T-helper 1 cell (primary cell): ENCODE measurements around the gene ME2.
"Not testable (repeated sequence)": the region's sequence is repeated elsewhere in the genome, so short reads cannot be mapped to it uniquely, and the experiment has no call there.

Source experiments
- DNase-seq, 5 donors: peaks; one replicate each; pipeline ENCODE4 v3.0.0-alpha.2; 2012 to 2020

ME2 gene

DNA sequence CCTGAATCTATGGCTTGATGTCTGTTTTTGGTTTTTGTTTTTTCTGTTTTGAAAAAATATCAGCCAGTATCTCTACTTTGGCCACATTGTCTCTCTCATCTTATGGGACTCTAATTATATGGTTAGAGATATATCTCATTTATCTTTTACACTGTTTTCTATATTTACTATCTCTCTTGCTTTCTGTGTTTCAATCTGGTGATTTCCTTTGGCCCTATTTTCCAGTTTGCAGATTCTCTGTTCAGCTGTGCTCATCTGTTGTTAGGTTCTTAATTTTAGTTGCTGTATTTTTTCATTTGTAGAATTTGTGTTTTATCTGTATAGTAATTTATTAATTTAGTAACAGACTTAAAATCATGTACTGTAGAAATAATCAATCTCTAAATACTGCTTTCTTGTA is 47.6 kb downstream of the ME2 start:
- no peak for DNase-seq

DNA sequence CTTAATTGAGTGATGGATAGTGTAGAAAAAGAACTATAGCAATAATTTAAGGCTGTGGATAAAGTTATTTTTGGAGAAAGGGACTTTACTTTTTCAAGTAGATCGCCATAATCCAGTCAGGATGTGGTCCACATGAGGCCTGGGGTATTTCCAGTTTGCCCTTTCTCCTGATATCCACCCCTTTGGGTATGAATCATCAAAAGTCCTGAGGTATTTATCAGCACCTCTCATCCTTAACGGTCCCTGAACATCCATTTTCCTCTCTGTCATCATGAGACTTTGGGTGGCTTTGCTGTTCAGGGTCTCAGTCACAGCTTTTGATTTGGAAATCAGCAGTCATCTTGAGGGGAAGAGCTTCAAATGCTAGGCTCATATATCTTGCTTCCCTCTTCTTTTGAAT is 49.6 kb downstream of the ME2 start:
- no peak for DNase-seq

DNA sequence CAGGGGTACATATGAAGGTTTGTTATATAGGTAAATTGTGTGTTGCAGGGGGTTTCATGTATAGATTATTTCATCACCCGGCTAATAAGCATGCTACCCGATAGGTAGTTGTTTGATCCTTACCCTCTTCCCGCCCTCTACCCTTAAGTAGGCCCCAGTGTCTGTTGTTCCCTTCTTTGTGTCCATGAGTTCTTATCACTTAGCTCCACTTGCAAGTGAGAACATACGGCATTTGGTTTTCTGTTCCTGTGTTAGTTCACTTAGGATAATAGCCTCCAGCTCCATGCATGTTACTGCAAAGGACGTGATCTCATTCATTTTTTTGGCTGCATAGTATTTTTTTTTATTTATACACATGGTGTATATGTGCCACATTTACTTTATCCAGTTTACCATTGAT is 54.8 kb downstream of the ME2 start:
- no peak for DNase-seq

DNA sequence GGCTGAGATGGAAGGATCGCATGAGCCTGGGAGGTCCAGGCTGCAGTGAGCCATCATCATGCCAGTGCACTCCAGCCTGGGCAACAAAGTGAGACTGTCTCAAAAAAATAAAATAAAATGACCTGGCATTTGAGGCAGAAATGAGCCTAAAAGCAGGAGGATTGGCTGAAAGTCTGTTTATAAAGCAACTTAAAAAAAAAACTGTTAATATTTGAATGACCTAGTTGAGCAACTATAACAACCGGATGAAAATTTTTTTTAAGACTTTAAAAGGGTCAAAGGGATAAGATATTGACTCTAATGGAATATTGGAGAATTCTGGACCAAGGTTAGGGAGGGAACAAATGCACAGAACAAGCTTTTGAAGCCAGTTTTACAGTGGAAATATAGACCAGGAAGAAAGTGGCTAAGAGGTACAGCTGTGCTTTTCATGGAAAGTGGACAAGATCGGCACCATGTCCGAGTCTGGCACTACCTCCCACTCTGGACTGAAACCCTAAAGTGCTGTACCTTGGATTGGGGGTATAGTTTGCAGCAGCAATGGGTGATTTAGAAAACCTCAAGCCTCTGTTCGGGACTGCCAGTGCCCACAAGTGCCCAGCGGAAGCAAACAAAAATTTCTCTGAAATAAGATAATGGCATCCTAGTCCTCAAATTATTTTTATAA is 55.8 kb downstream of the ME2 start:
- DNase-seq = no peak

DNA sequence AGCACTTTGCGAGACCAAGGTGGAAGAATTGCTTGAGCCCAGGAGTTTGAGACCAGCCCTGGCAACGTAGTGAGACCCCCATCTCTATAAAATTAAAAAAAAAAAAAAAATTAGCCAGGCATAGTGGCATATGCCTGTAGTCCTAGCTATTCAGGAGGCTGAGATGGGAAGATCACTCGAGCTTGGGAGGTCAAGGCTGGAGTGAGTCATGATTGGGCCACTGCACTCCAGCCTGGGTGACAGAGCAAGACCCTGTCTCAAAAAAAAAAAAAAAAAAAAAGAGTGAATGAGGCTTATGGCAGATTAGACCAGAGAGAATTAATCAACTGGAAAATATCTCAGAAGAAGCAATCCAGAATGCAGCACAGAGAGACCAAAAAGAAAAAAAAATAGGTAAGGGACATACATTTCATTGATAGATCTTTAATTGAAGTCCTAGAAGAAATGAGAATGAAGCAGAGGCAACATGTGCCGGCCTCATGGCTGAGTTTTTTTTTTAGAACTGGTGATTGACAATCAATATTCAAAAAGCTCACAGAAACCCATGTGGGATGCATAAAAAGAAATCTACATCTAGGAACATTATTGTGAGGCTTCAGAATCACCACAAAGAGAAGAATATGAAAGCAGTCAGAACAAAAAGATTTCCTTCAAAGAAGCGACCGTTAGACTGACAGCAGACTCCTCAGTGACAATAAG is 56.7 kb downstream of the ME2 start:
- DNase-seq = no peak

DNA sequence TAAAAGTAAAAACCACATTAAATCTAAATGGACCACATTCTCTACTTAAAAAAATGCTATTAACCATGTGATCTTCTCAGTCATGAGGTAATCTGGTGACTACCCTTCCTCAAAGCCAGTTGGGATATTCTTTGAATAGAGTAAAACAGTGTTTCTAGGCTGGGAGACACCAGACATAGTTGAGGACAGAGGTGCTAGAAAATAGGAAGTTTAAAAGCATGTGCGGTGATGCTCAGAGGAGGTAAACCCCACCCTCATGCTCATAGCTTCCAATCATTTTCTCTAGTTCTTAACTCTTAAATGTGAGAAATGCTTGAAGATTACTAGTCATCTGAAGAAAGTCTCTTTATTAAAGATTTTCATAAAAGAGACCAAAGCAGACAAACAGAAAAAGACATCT is 58.3 kb downstream of the ME2 start:
- DNase-seq = no peak

DNA sequence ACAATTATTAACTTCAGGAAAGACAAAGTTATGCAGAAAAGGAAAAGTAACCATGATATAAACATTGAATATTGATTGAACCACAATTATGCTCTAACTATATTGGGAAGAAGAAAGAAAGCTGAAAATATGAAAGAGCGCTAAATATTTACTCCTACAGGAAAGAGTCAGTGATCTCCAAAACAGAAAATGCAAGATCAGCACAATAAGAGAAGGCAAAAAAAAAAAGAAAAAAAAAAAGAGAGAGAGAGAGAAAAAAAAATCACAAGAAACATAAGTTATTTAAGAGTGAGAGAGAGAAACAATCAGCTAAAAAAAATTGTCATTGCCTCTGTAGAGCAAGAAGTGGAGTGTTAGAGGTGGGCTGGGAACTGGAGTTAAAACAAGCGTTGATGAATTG is 60.0 kb downstream of the ME2 start:
- no peak for DNase-seq

DNA sequence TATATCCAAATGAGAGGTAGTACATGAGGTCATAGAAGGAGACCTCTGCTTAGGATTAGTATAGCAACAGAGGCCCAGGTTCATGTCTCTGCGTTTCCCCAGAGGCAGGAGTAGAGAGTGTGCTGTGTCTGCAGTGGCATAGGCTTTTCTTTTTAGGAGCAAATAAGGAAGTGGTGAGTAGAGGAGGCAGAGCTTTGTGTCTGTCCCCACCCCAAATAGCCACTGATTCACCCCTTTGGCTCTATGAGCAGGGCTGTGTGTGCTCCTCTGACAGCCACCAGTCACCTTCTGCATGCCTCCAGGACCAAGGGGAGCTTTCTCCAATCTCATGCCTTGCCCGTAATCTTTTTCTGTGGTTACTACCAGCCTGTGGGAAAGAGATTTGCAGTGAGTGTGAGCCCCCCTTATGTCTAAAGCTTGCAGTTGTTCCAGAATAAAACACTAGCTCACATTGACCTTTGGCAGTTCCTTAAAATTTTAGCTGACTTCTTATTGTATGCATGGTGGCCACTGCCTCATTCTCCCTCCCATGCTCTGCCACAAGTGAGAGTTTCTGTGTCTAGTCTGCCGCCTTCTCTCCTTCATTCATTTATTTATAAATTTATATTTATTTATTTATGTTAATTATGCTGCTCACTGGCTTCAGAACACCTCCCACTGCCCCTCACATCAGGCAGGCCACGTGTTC is 65.5 kb downstream of the ME2 start:
- DNase-seq = no peak

DNA sequence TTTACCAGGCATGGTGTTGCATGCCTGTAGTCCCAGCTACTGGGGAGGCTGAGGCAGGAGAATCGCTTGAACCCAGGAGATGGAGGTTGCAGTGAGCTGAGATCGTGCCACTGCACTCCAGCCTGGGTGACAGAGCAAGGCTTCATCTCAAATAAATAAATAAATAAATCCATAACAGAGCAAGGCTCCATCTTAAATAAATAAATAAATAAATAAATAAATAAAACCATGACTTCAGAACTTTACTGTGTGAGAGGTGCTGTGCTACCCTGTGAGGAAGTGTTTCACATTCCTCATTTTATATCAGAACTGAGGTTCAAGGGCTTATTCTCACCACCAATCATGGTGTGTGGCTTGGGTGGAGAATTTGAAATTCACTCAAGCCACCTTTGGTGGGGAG is 67.0 kb downstream of the ME2 start:
- DNase-seq = not testable (repeated sequence)

DNA sequence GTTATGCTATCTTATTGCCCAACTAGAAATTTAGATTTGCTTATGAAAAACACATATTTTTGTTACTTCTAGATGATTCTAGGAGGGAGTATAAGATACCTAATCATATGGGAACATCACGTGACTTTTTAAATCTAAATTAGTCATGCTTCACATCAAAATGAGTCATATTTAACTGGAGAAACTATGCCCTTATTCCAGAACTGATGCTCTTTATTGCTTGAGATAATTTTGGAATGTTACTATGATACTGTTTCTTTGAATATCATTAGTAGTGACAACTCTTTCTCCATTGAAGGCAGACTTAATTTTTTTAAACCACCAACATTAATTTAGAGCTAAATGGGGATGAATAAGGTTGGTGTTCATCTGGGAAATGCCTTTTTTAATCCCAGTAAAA is 69.0 kb downstream of the ME2 start:
- DNase-seq = no peak

DNA sequence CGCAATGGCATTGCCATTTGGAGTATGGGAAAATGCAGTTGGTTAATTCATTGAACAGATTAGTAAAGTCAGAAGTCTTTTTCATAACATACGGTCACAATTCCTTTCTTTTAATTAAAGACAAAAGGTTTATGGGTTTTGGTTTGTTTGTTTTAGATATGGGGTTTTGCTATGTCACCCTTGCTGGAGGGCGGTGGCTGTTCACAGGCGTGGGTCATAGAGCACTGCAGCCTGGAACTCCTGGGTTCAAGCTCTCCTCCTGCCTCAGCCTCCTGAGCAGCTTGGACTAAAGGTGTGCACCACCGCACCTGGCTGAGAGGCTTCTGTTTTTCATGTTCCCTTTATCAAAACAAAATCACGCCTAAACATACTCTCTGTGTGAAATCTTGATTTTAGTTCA is 70.3 kb downstream of the ME2 start:
- DNase-seq = no peak

DNA sequence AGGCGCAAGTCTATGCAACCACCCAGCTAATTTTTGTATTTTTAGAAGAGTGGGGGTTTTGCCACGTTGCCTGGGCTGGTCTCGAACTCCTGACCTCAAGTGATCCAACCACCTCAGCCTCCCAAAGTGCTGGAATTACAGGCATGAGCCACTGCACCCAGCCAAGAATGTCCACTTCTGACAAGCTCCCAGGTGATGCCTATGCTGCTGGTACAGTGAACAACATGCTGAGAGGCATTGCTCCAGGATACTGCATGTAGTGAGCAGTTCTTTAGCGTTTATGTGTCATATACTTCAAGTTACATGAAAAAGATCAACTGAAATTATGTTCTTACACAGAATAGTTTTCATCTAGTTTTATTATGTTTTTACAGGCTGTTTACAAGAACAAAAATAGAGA is 71.7 kb downstream of the ME2 start:
- DNase-seq = no peak

DNA sequence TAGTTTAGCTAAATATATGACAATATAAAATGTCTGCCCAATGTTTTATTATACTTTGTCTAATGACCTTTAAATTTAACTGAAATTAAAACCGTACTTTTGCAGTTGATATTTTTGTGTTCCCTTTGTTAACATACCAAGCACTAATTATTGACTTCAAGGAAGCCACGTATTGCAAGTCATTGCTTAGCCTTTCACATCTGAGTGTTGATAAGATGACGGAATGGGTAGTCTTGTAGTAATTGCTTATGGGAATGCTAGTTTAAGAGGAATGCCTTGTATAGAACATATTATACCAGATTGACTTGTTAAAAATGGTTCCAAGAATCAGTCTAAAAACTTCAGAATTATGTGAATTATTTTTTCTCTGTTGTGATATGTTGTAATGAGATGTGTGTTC is 74.9 kb downstream of the ME2 start:
- DNase-seq = no peak

DNA sequence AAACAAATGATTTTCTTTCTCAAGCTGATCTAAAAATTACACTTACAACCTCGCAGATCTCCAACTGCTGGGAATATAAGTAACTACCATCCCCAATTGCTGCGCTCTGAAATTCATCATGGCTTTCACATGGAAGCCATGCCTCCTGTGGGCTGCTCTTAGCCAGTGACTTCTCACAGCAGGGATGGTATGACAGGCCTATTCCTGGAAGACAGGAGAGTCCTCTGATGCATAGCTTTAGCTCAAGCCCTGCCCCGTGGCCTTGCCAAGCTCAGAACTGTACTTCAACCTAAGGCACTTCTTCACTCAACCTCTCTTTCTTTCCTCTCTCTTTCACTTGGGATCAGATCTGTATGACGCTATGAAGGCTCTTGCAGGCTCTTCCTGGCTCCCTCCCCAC is 76.3 kb downstream of the ME2 start:
- no peak for DNase-seq

DNA sequence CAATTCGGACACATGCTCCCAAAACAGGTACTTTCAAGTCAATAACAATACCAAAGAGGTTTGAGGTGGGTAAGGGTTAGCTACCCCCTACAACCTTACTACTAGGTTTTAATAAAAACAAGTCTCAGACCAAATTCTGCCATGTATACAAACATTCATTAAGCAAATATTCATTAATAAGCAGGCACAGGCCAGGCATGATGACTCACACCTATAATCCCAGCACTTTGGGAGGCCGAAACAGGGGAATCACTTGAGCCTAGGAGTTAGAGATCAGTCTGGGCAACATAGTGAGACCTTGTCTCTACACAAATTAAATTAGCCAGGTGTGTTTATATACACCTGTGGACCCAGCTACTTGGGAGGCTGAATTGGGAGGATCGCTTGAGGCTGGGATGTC is 77.2 kb downstream of the ME2 start:
- DNase-seq = no peak

DNA sequence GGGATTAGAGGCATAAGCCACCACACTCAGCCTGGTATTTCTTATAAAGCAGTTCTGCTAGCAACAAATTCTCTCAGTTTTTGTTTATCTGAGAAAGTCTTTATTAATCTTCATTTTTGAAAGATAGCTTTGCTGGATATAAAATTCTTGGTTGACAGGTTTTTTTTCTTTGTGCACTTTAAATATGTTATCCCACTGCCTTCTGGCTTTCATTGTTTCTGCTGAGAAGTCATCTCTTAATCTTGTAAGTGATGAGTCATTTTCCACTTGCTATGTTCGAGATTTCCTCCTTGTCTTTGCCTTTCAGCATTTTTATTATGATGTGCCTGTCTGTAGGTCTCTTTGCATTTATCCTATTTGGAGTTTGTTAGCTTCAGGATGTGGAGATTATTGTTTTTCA is 83.1 kb downstream of the ME2 start:
- no peak for DNase-seq

DNA sequence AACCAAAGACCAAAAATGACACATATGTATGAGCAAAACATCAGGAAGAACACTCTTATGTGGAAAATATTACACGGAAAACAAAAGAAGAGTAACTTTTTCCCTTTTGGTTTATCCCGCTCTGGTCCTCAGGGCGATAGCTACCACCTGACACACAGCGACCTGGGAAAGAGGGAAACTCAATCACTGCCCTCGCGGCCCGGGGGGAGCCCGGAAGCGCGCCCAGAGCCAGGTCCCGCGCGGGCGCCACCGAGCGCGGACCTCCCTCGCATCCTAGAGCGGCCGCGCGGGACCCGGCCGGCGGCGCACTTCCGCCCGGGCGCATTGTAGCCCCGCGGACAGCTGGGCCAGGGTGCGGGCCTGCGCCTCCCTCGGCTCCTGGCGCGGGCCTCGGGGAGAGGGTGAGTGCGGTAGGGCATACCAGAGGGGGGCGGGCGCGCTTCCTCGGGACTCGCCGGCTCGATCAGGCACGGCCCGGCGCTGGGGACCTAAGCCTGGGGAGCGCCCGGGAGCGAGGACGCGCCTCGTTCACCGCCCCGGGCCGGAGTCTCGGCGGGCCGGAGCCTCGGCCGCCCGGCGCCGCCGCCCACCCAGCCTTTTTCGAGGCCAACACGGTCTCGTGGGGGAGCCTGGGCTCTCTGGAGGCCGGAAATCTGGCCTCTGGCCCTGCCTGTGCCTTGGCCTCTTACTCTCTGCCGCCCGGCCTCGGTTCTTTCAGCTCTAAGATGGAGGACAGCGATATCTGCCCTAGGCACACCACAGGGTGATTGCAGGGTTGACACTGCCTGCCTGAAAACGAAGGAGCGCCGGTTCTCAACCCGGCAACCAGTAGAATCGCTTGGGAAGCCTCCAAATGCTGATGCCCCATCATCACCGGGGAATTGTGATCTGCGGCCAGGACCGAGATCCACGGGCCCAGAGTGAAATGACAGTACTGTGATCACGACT is 89.1 kb downstream of the ME2 start, which contains the start of gene ELAC1:
TSS of gene ELAC1 (plus strand) at position 327 of the 948 bp plus-strand sequence. CDS start 6,365 bp downstream, outside the sequence.
- DNase-seq = peak; percentile 23 to 77 (median 41)

DNA sequence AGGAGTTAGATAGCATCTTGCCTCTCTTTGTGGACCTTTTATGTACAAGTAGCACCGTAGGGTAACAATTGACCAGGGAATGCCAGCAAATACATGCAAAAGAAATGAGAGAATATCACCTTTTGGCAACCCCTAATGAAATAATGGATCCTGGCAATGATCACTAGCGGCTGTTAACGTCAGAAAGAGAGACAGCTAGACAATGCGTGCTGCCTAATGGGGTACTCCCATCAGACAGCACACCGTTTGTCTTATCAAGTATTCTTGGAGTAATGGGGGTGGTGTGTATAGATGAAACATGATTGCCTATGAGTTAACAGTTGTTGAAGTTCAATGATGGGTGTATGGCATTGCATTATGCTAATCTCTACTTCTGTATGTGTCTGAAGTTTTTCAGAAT is 90.5 kb downstream of the ME2 start:
- no peak for DNase-seq

DNA sequence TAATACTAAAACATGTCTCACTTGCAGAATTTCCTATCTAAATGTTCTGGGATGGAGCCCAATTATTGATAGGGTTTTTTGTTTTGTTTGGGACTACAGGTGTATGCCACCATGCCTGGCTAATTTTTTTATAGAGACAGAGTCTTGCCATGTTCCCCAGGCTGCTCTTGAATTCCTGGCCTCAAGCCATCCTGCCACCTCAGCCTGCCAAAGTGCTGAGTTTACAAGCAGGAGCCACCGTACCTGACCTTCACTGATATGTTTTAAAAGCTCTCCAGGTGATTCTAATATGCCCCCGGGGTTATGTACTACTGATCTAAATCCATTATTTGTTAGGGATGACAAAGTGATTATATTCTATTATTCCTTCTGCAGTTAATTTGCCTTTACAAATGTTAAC is 91.1 kb downstream of the ME2 start:
- DNase-seq = no peak

DNA sequence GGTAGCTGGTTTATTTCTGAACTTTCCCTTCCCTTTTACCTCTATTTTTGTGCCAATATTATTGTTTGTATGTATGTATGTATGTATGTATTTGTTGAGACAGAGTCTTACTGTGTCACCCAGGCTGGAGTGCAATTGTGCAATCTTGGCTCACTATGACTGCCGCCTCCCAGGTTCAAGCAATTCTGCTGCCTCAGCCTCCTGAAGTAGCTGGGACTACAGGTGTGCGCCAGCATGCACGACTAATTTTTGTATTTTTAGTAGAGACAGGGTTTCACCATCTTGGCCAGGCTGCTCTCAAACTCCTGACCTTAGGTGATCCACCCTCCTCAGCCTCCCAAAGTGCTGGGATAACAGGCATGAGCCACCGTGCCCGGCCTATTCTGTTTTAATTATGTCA is 93.5 kb downstream of the ME2 start:
- DNase-seq = not testable (repeated sequence)

DNA sequence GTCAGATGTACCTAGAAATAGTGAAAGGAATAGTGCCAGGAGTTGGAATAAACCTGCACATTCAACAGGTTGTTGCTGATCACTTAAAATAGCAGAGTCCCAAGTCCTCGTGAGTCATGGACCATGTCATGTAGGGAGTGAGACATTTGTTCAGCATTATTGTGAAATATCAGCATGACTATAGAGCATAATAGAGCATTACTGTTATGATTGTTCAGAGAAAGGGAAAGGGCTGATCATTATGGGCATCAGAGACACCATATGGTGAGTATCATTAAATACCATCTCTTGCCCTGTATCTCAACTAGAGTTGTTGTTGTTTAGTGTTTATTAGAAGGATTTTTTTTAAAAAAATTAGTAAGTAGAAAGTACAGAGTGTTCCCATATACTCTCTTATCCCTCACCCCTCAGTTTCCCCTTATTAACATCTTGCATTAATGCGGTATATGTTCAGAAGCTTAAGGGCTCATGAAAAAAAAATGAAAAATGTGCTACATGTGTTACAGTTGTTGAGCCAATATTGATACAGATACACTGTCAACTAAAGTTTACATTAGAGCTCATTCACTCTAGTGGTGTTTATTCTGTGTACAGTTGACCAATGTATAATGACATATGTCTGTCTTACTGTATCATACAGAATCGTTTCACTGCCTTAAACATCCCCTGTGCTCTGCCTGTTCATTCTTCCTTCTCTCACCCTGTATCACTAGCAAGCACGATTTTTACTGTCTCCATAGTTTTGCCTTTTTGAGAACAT is 94.6 kb downstream of the ME2 start:
- peak in 1 of 5 donors; percentile 9 for DNase-seq
